HG02981 (cell line): ENCODE measurements around the gene ACTR1A.

ENCODE experiments used
- ATAC-seq: cut with Tn5 transposase; IDR thresholded peaks from one replicate; pipeline ENCODE4 v1.9.1; 2021; ENCODE audit warnings: mild to moderate bottlenecking, moderate library complexity; ENCODE audit not compliant: unreplicated experiment

The ACTR1A gene

GRCh38 chr10:102485093-102485784 lies 17.3 kb downstream of the ACTR1A start:
- no peak for ATAC-seq

- ATAC-seq = no peak
Measured at GRCh38 chr10:102484021-102484420, 18.5 kb downstream of the ACTR1A start.

- no peak for ATAC-seq
Measured at GRCh38 chr10:102480396-102480795, 22.1 kb downstream of the ACTR1A start.

GRCh38 chr10:102479651-102480050 lies 22.9 kb downstream of the ACTR1A start:
- ATAC-seq = no peak

- no peak for ATAC-seq
Measured at GRCh38 chr10:102476466-102477141, 25.9 kb downstream of the ACTR1A start.

GRCh38 chr10:102475451-102476040 lies 27.0 kb downstream of the ACTR1A start:
- no peak for ATAC-seq

GRCh38 chr10:102473445-102474331 lies 28.8 kb downstream of the ACTR1A start:
- no peak for ATAC-seq

GRCh38 chr10:102470579-102471546 lies 31.6 kb downstream of the ACTR1A start:
- ATAC-seq = no peak

GRCh38 chr10:102468683-102469082 lies 33.8 kb downstream of the ACTR1A start:
- no peak for ATAC-seq

- ATAC-seq = no peak
Measured at GRCh38 chr10:102467971-102468438, 34.5 kb downstream of the ACTR1A start.

- ATAC-seq = no peak
Measured at GRCh38 chr10:102467318-102467717, 35.2 kb downstream of the ACTR1A start.

- no peak for ATAC-seq
Measured at GRCh38 chr10:102465466-102465865, 37.0 kb downstream of the ACTR1A start.

GRCh38 chr10:102463983-102464382 lies 38.5 kb downstream of the ACTR1A start:
- ATAC-seq = no peak

GRCh38 chr10:102462512-102463054 lies 39.9 kb downstream of the ACTR1A start:
- ATAC-seq = no peak

GRCh38 chr10:102461187-102462054 lies 41.1 kb downstream of the ACTR1A start:
- peak; percentile 83 for ATAC-seq

GRCh38 chr10:102460836-102461186 lies 41.7 kb downstream of the ACTR1A start:
- peak; percentile 17 for ATAC-seq

GRCh38 chr10:102458656-102459055 lies 43.9 kb downstream of the ACTR1A start:
- ATAC-seq = no peak

- ATAC-seq = no peak
Measured at GRCh38 chr10:102457591-102458150, 44.8 kb downstream of the ACTR1A start.
